Mesodermal cell (in vitro differentiated cells): ENCODE results near the gene JMJD8.

Source experiments
- H3K27ac ChIP-seq: 2 replicates; pipeline ENCODE4 v1.7.0; 2013; ENCODE audit warnings: mild to moderate bottlenecking, low read depth, low read length, moderate library complexity; ENCODE audit not compliant: severe bottlenecking
- H3K36me3 ChIP-seq: 2 replicates; pipeline ENCODE4 v1.7.1; 2013; ENCODE audit warnings: mild to moderate bottlenecking, low read length, moderate library complexity; ENCODE audit not compliant: control insufficient read depth, insufficient read depth
- H3K4me1 ChIP-seq: one replicate; pipeline ENCODE4 v1.7.1; 2013; ENCODE audit warnings: mild to moderate bottlenecking, low read length; ENCODE audit not compliant: insufficient read depth, control insufficient read depth, poor library complexity, severe bottlenecking
- H3K4me3 ChIP-seq: 2 replicates; pipeline ENCODE4 v1.7.0; 2013; ENCODE audit warnings: low read length, control low read depth, mild to moderate bottlenecking; ENCODE audit not compliant: insufficient read depth, poor library complexity, severe bottlenecking; ENCODE audit errors: extremely low read depth
- H3K9me3 ChIP-seq: 2 replicates; pipeline ENCODE4 v1.7.1; 2013; ENCODE audit warnings: mild to moderate bottlenecking, low read length, moderate library complexity; ENCODE audit not compliant: control insufficient read depth
- WGBS, 2 experiments: methylation state at CpG; one replicate each; pipeline ENCODE4 v1.1.5; 2013; ENCODE audit warnings: missing lambda C conversion rate in 2 of 2; ENCODE audit not compliant: insufficient coverage in 2 of 2; 5-methylcytosine and 5-hydroxymethylcytosine counted together

The JMJD8 gene

DNA sequence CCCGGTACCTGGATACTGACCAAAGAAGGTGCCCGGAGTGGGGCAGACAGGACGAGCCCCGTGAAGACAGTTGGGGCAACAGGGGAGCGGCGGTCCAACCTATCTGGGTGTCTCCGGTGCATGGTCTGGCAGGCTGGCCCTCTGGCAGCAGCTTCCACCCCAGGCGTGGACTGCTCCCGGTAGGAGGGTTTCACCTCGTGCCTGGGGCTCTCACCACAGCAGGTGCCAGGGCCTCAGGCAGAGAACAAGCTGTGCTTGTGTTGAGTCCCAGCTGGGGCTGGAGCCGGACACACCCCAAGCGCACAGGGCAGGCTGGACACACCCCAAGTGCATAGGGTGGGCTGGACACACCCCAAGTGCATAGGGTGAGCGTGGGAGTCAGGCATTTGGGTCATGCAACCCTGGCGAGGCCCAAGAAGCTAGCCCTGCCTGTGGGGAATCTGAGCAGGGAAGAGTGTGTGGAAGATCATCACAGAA lies 23.0 kb upstream of the JMJD8 start:
- Histone ChIP-seq H3K9me3 (no peaks in the 10 kb centered on the region), H3K4me1 (peaks cover 11% of the 10 kb centered on the region), H3K27ac (no peak overlapping the region), H3K4me3 (no peak overlapping the region), H3K36me3 (no peaks in the 10 kb centered on the region)
- 36 to 46% methylated on average over 12 to 14 of the region's 14 CpGs for WGBS, 2 experiments

DNA sequence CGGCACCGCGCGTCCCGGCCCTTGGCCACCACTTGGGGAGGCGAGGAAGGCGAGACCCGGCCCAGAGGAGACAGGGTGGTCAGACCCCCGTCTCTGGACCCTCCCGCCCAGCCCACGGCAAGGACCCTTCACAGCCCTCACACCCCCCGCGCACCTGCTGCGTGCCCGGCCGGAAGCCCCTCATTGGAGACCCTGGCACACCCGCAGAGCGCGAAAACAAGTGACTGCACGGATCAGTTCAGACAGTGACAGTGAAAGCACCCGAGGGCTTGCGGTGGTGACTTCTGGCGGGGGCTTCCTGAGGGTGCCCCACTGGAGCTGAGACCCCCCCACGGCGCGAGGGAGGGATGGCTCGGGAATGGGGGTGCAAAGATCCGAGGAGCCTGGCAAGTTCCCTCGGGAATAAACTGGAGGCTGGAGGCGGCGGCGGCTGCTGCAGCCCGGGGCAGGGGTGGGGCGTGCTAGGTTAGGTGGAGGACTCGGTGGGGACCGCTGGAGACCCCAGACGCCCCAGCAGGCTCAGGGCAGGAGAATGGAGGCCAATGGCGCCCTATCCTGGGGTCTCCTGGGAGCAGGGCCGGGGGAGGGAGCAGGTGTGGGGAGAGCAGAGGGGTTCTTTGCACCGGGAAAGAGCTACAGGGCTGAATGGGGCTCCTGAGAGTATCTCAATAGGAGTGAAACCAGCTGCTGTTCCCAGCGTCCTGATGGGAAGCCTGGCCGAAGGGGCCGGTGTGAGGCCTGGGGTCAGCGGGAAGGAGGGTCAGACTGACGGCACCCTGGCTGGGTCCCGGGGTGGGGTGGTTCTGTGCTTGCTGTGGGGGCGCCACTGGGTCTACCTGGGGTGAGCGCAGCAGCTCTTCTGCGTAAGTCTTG lies 22.3 kb upstream of the JMJD8 start:
- H3K27ac ChIP-seq = no peak overlapping the region

DNA sequence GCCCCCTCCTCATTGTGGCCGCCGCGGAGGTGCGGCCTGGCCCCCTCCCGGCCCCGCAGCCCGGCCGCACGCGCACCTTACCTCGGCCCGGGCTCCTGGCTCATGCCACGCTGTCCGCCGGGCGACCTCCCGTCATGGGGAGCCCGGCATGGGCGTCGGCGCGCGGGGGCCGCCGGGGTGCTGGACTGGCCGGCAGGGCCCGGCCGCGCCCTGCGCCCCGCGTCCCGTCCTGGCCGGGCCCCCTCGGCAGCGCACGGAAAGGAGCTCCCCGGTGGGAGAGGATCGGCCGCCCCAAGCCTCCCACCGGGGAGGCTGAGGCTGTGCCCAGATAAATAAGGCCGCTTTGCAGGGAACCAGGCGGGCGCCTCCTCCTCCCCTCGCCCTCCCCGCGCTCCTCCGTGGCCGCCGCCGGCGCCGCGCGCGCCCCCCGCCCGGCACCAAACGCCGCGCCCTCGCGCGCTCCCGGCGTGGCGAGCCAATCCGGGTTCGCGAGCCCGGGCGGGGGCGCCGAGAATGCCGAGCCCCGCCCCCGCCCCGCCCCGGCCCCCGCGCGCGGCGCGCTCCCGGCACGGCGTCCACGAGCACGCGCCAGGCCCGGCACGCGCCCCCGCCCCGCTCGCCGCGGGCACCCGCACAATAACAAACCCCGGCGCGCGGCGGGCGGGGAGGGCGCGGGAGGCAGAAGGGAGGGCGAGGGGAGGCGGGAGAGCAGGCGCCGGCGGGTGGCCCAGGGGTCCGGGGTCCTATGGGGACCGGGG lies 21.5 kb upstream of the JMJD8 start, which contains the start of gene FBXL16:
Gene FBXL16, minus strand, starts transcription at position 371 of the 758 bp plus-strand sequence. CDS start 8,396 bp downstream, outside the sequence.
- Histone ChIP-seq H3K36me3 (no peaks in the 10 kb centered on the region), H3K4me1 (peaks cover 9% of the 10 kb centered on the region), H3K9me3 (no peaks in the 10 kb centered on the region), H3K27ac (no peak within 1 kb of the TSS), H3K4me3 (peak within 1 kb of the TSS; percentile 14)
- 1% methylated on average over 31 to 60 of the region's 115 CpGs for WGBS, 2 experiments

More for the DNA sequence above, 22.3 kb upstream of the JMJD8 start:
- Histone ChIP-seq H3K4me1 (peaks cover 11% of the 10 kb centered on the region), H3K9me3 (no peaks in the 10 kb centered on the region), H3K4me3 (no peak overlapping the region), H3K36me3 (no peaks in the 10 kb centered on the region)
- WGBS, 2 experiments = 6 to 8% methylated on average over 28 to 45 of the region's 49 CpGs

DNA sequence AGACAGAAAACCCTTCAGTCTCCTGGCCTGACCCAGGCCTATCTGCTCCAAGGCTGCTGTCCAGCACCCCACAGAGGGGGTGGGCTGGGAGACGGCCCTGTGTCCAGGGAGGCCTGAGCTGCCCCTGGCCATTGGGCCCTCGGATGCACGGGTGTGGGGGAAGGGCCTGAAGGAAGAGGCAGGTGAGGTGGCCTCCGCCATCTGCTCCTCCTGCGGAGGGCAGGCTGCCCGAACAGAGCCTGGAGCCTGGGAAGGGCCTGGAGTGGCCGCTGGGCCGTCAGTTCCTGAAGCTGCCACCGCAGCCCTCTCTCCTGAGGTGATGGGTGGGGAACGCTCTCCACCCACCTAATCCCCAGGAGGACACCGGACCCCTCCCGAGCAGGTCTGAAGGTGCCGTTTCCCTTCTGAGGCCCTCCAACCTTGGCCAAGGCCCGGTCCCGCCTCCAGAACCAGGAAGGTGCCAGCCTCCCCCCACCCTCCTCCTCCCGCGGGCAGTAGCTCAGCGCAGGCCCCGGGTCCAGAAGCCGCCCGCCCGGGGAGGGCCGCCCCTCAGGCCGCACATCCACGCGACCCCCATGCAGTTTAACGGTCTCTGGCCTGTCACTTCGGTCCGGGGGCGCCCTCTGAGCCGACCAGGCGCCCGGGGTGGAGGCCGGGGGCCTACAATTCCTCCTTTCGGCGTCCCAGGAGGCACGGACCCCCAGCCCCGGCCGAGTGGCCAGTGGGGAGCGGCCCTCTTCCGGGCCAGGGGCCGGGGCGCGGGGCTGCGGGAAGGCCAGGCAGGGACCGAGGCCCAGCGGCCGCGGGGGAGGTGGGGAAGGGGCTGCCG lies 20.6 kb upstream of the JMJD8 start:
- Histone ChIP-seq H3K36me3 (no peaks in the 10 kb centered on the region), H3K4me3 (peak overlapping the region; percentile 12), H3K27ac (no peak overlapping the region), H3K9me3 (no peaks in the 10 kb centered on the region), H3K4me1 (peaks cover 1% of the 10 kb centered on the region)
- WGBS, 2 experiments = 20 to 25% methylated on average over 39 to 47 of the region's 50 CpGs

DNA sequence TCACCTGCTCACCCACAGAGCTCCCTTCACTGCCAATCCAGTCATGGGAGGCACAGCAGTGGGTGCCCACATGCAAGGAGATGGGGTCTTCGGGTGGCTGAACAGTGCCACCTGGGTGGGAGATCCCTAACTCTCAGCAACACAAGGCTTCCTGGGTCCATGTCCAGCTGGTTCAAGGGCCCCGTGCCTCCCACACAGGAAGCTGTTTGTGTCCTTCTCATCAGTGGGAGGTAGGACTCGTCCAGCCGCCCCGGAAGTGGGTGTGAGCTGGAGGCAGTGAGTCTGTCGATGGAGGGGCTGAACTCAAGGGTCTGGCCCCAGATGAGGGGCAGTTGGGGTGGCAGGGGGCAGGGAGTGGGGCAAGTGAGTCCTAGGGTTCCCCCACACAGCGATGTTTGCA lies 19.9 kb upstream of the JMJD8 start:
- Histone ChIP-seq H3K4me1 (no peaks in the 10 kb centered on the region), H3K36me3 (no peaks in the 10 kb centered on the region), H3K4me3 (no peak overlapping the region), H3K9me3 (no peaks in the 10 kb centered on the region), H3K27ac (no peak overlapping the region)
- WGBS, 2 experiments = 64 to 86% methylated on average over 2 to 7 of the region's 7 CpGs

DNA sequence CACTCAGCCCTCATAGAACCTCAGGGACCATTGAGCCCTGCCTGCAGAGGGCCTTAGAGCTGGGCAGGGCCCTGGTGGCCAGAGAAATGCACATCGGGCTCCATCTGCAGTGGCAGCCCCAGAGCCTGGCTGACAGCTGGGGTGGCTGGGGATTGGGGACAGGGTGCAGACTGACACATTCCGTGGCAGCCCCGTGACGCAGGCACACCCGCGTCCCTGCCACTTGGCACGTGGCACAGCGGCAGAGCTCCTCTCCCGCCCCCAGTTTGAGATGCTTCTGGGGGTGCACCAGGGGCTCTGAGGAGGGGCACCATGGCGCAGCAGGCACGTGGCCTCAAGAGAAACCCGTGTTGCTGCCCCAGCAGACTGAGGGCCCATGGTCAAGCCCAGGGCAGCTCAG lies 19.3 kb upstream of the JMJD8 start:
- H3K36me3 ChIP-seq = no peaks in the 10 kb centered on the region
- H3K4me3 ChIP-seq = no peak overlapping the region
- no peaks in the 10 kb centered on the region for H3K9me3 ChIP-seq
- H3K27ac ChIP-seq = no peak overlapping the region
- 78 to 83% methylated on average over 10 to 12 of the region's 12 CpGs for WGBS, 2 experiments
- no peaks in the 10 kb centered on the region for H3K4me1 ChIP-seq

DNA sequence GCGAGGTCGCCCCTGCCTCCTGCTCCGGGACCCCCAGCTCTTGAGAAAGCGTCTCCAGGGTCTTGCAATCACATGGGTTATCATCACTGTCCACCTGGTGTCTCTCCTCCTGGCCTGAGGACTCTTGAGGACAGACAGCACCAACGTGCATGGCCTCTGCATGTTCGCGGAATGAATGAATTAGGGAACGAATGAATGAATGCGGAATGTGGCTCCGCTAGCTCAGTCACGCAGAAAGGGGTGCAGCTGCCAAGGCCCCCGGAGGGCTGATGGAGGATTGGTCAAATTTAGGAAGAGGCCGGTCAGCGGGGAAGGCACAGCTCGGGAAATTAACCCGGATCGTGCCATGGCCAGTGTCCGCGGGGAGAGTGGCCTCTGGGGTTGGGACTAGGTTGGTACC lies 18.2 kb upstream of the JMJD8 start:
- Histone ChIP-seq H3K27ac (no peak overlapping the region), H3K4me1 (no peaks in the 10 kb centered on the region), H3K36me3 (no peaks in the 10 kb centered on the region), H3K4me3 (no peak overlapping the region), H3K9me3 (no peaks in the 10 kb centered on the region)
- WGBS, 2 experiments = 81 to 85% methylated on average over 19 of the region's 19 CpGs

DNA sequence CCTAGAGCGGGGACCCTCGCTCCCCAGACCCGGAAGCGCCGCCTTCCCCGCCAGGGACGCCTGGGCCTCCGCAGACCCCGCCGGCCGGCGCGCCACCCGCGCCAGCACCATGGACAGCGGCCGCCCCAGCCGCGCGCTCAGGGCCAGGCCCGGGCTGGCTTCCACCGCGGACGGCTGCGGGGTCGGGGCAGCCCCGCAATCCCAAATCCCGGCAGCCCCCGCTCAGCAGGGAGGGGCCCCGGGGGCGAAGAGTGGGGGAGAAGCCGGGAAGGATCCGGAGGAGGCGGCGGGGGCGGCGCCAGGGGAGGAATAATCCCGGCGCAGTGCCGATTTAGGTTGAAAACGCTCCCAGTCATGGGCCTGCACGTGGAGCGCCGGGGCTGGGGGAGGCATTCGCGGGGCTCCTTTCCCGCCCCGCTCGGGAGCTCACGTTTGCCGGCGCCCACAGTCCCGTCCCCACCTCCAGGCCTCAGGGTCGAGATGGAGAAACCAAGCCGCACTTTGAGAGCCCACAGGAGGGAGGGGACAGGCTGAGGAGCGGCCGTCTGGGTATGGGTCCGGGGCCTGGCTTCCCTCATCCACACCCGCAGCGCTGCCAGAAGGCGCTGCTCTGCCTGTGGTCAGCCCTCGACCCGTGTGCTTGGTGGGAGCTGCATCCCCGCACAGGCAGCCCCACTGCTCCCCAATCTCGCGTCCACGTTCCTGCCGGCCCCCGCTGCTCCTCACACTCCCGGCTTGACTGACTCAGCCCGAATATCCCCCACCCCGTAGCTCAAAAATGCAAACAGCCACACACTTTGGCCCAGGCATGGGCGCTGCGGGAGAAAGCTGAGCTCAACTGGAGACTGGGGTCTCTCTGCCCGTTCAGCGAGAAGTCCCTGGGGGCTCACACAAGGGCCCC lies 16.8 kb upstream of the JMJD8 start:
- WGBS, 2 experiments = 4 to 7% methylated on average over 55 to 65 of the region's 76 CpGs
- no peaks in the 10 kb centered on the region for H3K4me1 ChIP-seq
- H3K27ac ChIP-seq = no peak overlapping the region
- no peaks in the 10 kb centered on the region for H3K9me3 ChIP-seq
- no peak overlapping the region for H3K4me3 ChIP-seq
- H3K36me3 ChIP-seq = no peaks in the 10 kb centered on the region

DNA sequence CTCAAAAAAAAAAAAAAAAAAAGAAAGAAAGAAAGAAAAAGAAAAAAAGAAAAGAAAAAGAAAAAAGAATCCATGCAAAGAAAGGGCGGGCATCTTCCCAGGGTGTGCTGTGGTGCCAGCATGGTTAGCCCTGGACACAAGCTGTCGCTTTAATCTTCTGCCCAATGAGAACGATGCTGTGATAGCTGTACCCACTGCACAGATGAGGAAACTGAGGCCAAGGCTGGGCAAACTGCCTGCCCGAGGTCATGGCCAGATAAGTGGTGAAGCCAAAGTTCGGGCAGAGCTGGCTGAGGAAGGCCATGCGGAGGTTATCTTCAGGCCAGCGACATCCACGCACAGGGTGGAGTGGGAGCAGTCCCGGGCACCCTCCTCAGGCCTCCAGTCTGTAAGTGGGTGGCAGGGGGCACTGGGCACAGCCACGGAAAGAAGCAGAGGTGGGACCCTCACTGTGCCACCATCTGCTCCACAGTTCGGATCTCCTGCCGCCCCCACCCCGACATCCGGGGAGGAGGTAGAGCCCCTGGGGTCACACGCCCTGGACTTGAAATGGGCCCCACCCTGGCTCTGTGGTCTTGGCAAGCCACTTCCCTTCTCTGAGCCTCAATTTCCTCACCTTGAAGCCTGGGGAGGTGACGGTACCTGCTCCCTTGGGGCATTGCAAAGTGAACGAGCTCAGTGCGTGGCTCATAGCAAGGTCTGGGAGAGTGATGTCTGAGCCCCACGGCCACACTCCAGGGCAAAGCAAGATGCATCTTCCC lies 15.0 kb upstream of the JMJD8 start:
- no peaks in the 10 kb centered on the region for H3K36me3 ChIP-seq
- H3K9me3 ChIP-seq = no peaks in the 10 kb centered on the region
- no peak overlapping the region for H3K27ac ChIP-seq
- H3K4me3 ChIP-seq = no peak overlapping the region
- whole genome bisulfite sequencing, 2 experiments = 72 to 76% methylated on average over 18 to 19 of the region's 19 CpGs
- H3K4me1 ChIP-seq = peaks cover 13% of the 10 kb centered on the region
